Muscle of leg (tissue), 11 donors: ENCODE results near the gene ZNF594. TPM values are rescaled to one million over a fixed set of nuclear protein-coding genes. Genes with fewer than 3 reads are reported as not detected.
"Not testable (repeated sequence)": the region's sequence is repeated elsewhere in the genome, so short reads cannot be mapped to it uniquely, and the experiment has no call there.

Source experiments
- DNase-seq: peaks from one replicate; pipeline ENCODE4 v3.0.0; 2013
- H3K27ac ChIP-seq: one replicate; pipeline ENCODE4 v1.5.1; 2013; ENCODE audit warnings: mild to moderate bottlenecking, low read length, control low read depth
- H3K27me3 ChIP-seq: one replicate; pipeline ENCODE4 v1.6.1; 2013; ENCODE audit warnings: low read length; ENCODE audit not compliant: control insufficient read depth, insufficient read depth
- H3K36me3 ChIP-seq: one replicate; pipeline ENCODE4 v1.6.1; 2013; ENCODE audit warnings: low read length; ENCODE audit not compliant: control insufficient read depth, insufficient read depth
- H3K4me1 ChIP-seq: one replicate; pipeline ENCODE4 v1.6.1; 2013; ENCODE audit warnings: low read length; ENCODE audit not compliant: control insufficient read depth, insufficient read depth
- H3K4me3 ChIP-seq: one replicate; pipeline ENCODE4 v1.5.1; 2013; ENCODE audit warnings: low read length, control low read depth
- H3K9me3 ChIP-seq: replicated peaks from 2 replicates; pipeline ENCODE4 v1.6.1; 2013; ENCODE audit warnings: low read depth, low read length; ENCODE audit not compliant: control insufficient read depth
- WGBS: methylation state at CpG from one replicate; pipeline ENCODE4 v1.1.5; 2013; ENCODE audit warnings: missing lambda C conversion rate; ENCODE audit not compliant: insufficient coverage; 5-methylcytosine and 5-hydroxymethylcytosine counted together
- polyA plus RNA-seq, 8 donors: library from polyadenylated mRNA; unstranded; fragments of 120-200 nt; gene quantifications; one replicate each; pipeline versions ENCODE4 v1.2.1 to v1.2.3, GENCODE V29; 2013; ENCODE audit warnings: inconsistent platforms in 1 of 8, low replicate concordance in 1 of 8; ENCODE audit not compliant: insufficient read length in 8 of 8, insufficient read depth in 1 of 8
- total RNA-seq: library from RNA; stranded (reverse); fragments of 120-200 nt; gene quantifications from one replicate; pipeline ENCODE4 v1.2.4, GENCODE V29; 2013

The ZNF594 gene
- total and polyA plus RNA-seq, 9 donors: 6.5 to 15.2 (median 8.6) TPM

DNA sequence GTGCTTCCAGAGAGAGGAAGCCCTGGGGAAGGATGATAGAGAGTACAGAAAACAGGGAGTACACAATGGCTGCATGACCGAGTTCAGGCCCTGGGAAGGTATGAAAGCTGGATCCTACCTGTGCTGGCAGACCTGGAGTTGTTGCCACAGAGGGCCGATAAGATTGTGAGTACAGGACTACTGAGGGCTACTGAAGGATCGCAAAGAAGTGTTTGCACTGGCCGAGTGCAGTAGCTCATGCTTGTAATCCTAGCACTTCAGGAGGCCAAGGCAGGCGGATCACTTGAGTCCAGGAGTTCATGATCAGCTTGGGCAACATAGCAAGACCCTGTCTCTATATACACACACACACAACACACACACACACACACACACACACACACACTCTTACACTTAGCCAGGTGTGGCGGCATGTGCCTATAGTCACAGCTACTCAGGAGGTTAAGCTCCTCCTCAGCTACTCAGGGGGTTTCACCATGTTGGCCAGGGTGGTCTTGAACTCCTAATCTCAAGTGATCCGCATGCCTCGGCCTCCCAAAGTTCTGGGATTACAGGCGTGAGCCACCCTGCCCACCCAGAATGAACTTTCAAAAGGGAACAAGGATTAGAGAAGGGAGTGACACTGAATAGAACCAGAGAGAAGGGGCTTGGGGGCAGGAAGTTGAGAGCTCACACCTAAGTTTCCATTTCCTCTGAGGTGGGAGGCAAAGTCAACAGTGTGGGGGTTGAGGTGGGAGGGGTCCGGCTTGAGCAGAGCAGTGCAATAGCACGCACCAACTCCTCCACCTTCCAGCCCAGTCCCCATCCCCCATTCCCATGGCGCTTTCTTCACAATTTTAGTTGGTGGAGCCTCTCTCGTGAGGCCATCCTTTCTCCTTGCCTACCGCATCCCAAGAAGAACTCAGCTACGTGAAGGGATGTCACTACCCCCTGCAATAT is 35.5 kb upstream of the ZNF594 start:
- Histone ChIP-seq H3K4me1 (no peaks in the 10 kb centered on the region), H3K27me3 (no peaks in the 10 kb centered on the region), H3K27ac (peak overlapping the region; percentile 20), H3K36me3 (peaks cover 26% of the 10 kb centered on the region), H3K4me3 (no peak overlapping the region), H3K9me3 (no peaks in the 10 kb centered on the region)
- 89% methylated on average over 7 of the region's 15 CpGs for WGBS
- no peak for DNase-seq

GRCh38 chr17:5225668-5226457 is 34.2 kb upstream of the ZNF594 start:
- Histone ChIP-seq H3K4me3 (no peak overlapping the region), H3K27me3 (no peaks in the 10 kb centered on the region), H3K36me3 (peaks cover 22% of the 10 kb centered on the region), H3K27ac (no peak overlapping the region), H3K9me3 (no peaks in the 10 kb centered on the region), H3K4me1 (no peaks in the 10 kb centered on the region)
- 89% methylated on average over 8 of the region's 17 CpGs for WGBS
- DNase-seq: peak; percentile 59

DNA sequence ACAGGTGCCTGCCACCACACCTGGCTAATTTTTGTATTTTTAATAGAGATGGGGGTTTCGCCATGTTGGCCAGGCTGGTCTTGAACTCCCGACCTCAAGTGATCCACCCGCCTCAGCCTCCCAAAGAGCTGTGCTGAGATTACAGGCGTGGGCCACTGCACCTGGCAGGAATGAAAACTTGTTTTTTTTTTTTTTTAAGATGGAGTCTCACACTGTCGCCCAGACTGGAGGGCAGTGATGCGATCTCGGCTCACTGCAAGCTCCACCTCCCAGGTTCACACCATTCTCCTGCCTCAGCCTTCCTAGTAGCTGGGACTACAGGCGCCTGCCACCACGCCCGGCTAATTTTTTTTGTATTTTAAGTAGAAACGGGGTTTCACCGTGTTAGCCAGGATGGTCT is 30.2 kb upstream of the ZNF594 start:
- WGBS: no CpG with 5 or more reads among the region's 12 CpGs
- H3K9me3 ChIP-seq, H3K4me1 ChIP-seq, DNase-seq, H3K27ac ChIP-seq, H3K4me3 ChIP-seq, H3K27me3 ChIP-seq: not testable (repeated sequence)
- H3K36me3 ChIP-seq: peaks cover 35% of the 10 kb centered on the region

DNA sequence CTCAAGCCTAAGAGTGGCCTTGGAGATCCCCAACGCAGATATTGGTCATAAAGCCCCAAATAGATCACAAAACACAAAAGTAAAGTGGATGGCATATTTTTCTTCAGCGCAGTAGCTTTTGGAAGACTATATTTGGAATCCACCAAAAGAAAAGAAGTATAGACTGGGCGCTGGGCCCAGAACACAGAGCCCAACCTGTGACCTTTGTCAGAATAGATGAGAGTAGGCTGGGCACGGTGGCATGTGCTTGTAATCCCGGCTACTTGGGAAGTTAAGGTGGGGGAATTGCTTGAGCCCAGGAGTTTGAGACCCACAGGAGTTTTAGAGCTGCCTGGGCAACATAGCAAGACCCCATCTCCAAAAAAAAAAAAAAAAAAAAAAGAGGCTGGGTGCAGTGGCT is 28.4 kb upstream of the ZNF594 start:
- H3K9me3 ChIP-seq: no peaks in the 10 kb centered on the region
- H3K27ac ChIP-seq: no peak overlapping the region
- no peaks in the 10 kb centered on the region for H3K4me1 ChIP-seq
- no peak for DNase-seq
- H3K4me3 ChIP-seq: no peak overlapping the region
- WGBS: 87% methylated on average over 2 of the region's 5 CpGs
- H3K36me3 ChIP-seq: peaks cover 39% of the 10 kb centered on the region
- H3K27me3 ChIP-seq: no peaks in the 10 kb centered on the region

DNA sequence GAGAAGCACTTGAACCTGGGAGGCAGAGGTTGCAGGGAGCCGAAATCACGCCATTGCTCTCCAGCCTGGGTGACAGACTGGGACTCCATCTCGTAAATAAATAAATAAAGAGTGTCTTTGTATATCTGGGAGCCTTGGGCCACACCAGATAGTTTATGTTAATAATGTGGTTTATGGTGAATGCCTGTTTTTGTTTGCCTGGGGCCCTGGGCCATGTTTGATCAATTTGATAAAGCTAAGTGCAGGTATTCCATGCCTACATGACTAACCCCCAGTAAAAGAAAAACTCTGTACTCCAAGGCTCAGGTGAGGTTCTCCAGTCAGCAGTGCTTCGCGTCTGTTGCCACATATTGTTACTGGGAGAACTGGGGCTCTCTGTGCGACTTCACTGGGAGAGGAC is 27.9 kb upstream of the ZNF594 start:
- H3K27me3 ChIP-seq: no peaks in the 10 kb centered on the region
- H3K9me3 ChIP-seq: no peaks in the 10 kb centered on the region
- no peak overlapping the region for H3K4me3 ChIP-seq
- peaks cover 39% of the 10 kb centered on the region for H3K36me3 ChIP-seq
- no peak overlapping the region for H3K27ac ChIP-seq
- H3K4me1 ChIP-seq: no peaks in the 10 kb centered on the region
- no peak for DNase-seq
- WGBS: 97% methylated on average over 5 of the region's 6 CpGs

- not testable (repeated sequence) for DNase-seq, H3K4me3 ChIP-seq, H3K27ac ChIP-seq, H3K9me3 ChIP-seq, H3K4me1 ChIP-seq, H3K27me3 ChIP-seq
- WGBS: no CpG with 5 or more reads among the region's 5 CpGs
- H3K36me3 ChIP-seq: peaks cover 39% of the 10 kb centered on the region
These were observed 25.9 kb upstream of the ZNF594 start for GRCh38 chr17:5217562-5217961.

DNA sequence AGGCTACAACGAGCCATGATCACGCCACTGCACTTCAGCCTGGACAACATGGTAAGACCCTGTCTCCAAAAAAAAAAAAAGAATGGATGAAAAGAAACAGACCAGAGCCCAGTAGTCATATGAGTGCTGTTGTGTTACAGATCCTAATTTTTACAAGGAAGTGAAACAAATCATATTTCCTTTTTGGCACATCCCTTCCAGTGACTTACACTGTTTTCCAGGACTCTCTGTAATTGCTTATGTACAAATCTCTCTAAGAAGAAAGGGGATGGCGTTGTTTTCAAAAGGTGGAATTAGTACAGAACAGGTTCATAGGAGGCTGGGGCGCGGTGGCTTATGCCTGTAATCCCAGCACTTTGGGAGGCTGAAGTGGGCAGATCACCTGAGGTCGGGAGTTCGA is 19.8 kb upstream of the ZNF594 start:
- Histone ChIP-seq H3K4me1 (no peaks in the 10 kb centered on the region), H3K9me3 (no peaks in the 10 kb centered on the region), H3K27ac (peak overlapping the region; percentile 29), H3K36me3 (peaks cover 28% of the 10 kb centered on the region), H3K4me3 (no peak overlapping the region), H3K27me3 (no peaks in the 10 kb centered on the region)
- DNase-seq: peak; percentile 55
- 81% methylated on average over 4 of the region's 7 CpGs for WGBS

GRCh38 chr17:5210614-5211252 is 19.1 kb upstream of the ZNF594 start:
- Histone ChIP-seq H3K9me3 (no peaks in the 10 kb centered on the region), H3K27ac (no peak overlapping the region), H3K27me3 (no peaks in the 10 kb centered on the region), H3K36me3 (peaks cover 25% of the 10 kb centered on the region), H3K4me1 (no peaks in the 10 kb centered on the region), H3K4me3 (no peak overlapping the region)
- WGBS: 68% methylated on average over 2 of the region's 8 CpGs
- DNase-seq: peak; percentile 50

DNA sequence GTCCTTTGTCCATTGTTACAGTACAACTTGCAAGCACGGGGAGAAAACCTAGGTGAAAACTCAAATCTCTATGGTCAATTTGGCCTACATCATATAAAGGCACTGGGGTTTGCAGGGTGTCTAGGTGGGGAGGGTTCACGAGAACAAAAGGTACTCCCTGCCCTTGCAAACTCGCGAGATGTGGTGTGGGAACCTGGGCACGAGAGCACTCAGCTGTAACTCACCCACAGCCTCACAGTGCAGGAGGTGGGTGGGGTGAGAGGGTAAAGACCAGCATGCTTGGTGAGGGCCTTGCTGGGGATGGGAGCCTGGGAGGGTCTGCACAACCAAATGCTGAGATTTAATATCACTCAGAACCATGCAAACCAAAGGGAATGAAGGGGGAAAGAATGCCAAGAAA is 18.4 kb upstream of the ZNF594 start:
- Histone ChIP-seq H3K9me3 (no peaks in the 10 kb centered on the region), H3K27ac (no peak overlapping the region), H3K27me3 (no peaks in the 10 kb centered on the region), H3K36me3 (peaks cover 19% of the 10 kb centered on the region), H3K4me1 (no peaks in the 10 kb centered on the region), H3K4me3 (no peak overlapping the region)
- no CpG with 5 or more reads among the region's 5 CpGs for WGBS
- DNase-seq: no peak

GRCh38 chr17:5209396-5209795 is 17.7 kb upstream of the ZNF594 start:
- no peaks in the 10 kb centered on the region for H3K9me3 ChIP-seq
- H3K27me3 ChIP-seq: no peaks in the 10 kb centered on the region
- no peak overlapping the region for H3K4me3 ChIP-seq
- no peak for DNase-seq
- H3K36me3 ChIP-seq: peaks cover 15% of the 10 kb centered on the region
- H3K4me1 ChIP-seq: no peaks in the 10 kb centered on the region
- no peak overlapping the region for H3K27ac ChIP-seq
- WGBS: 94% methylated on average over 2 of the region's 3 CpGs
